Hematopoietic multipotent progenitor cell treated with erythropoietin and hydrocortisone succinate and interleukin-3 and kit ligand, for 8 days (in vitro differentiated cells): ENCODE measurements around the gene FANCD2.
"Not testable (repeated sequence)": the region's sequence is repeated elsewhere in the genome, so short reads cannot be mapped to it uniquely, and the experiment has no call there.

Source experiments
- DNase-seq: peaks from one replicate; pipeline ENCODE4 v3.0.0-alpha.2; 2015

Gene FANCD2

GRCh38 chr3:10108091-10108490, 81.9 kb downstream of the FANCD2 start, which contains the start of gene FANCD2OS:
Gene FANCD2OS (minus strand): TSS chr3:10108255. CDS start chr3:10104774, 3,481 bp downstream.
- no peak for DNase-seq

GRCh38 chr3:10115326-10116137, 89.3 kb downstream of the FANCD2 start, which contains the start of gene BRK1:
Gene BRK1 (plus strand): TSS chr3:10115675. CDS start chr3:10115702, 27 bp downstream.
- peak; percentile 97 for DNase-seq

GRCh38 chr3:10116138-10116460, 89.9 kb downstream of the FANCD2 start:
- peak; percentile 58 for DNase-seq

- no peak for DNase-seq
Measured at GRCh38 chr3:10116928-10117327, 90.7 kb downstream of the FANCD2 start.

GRCh38 chr3:10119376-10119775, 93.1 kb downstream of the FANCD2 start:
- DNase-seq: no peak

GRCh38 chr3:10121064-10121463, 94.8 kb downstream of the FANCD2 start:
- DNase-seq: no peak

GRCh38 chr3:10122724-10123123, 96.5 kb downstream of the FANCD2 start:
- no peak for DNase-seq

GRCh38 chr3:10135872-10136271, 109.6 kb downstream of the FANCD2 start:
- not testable (repeated sequence) for DNase-seq

- DNase-seq: no peak
Measured at GRCh38 chr3:10136426-10137005, 110.3 kb downstream of the FANCD2 start.

- peak; percentile 79 for DNase-seq
Measured at GRCh38 chr3:10137178-10137577, 110.9 kb downstream of the FANCD2 start.

- DNase-seq: peak; percentile 26
Measured at GRCh38 chr3:10140996-10141546, 114.8 kb downstream of the FANCD2 start.

GRCh38 chr3:10142707-10143560, 116.7 kb downstream of the FANCD2 start:
- DNase-seq: no peak

- DNase-seq: no peak
Measured at GRCh38 chr3:10145685-10146084, 119.4 kb downstream of the FANCD2 start.

GRCh38 chr3:10149226-10149625, 123.0 kb downstream of the FANCD2 start:
- no peak for DNase-seq

GRCh38 chr3:10150987-10151386, 124.8 kb downstream of the FANCD2 start:
- no peak for DNase-seq
